H9 (cell line): ENCODE data around the gene GPR137B. TPM values are rescaled to one million over a fixed set of nuclear protein-coding genes. Genes with fewer than 3 reads are reported as not detected.
A peak's percentile ranks its signal among the peaks of the same experiment; 100 is the strongest.

Experiments
- DNase-seq: peaks from one replicate; pipeline ENCODE4 v3.0.0-alpha.2; 2017
- H2AFZ ChIP-seq: one replicate; pipeline ENCODE4 v1.6.1; 2013; ENCODE audit warnings: mild to moderate bottlenecking, low read length, control low read depth, moderate library complexity
- H2AK5ac ChIP-seq: 2 replicates; pipeline ENCODE4 v1.6.1; 2013; ENCODE audit warnings: low read length, control low read depth, mixed read lengths; ENCODE audit not compliant: insufficient read length
- H2BK120ac ChIP-seq: one replicate; pipeline ENCODE4 v1.6.1; 2013; ENCODE audit warnings: low read depth, mild to moderate bottlenecking, low read length, control low read depth, inconsistent platforms; ENCODE audit not compliant: poor library complexity, severe bottlenecking
- H2BK12ac ChIP-seq: 2 replicates; pipeline ENCODE4 v1.6.1; 2013; ENCODE audit warnings: low read length, control low read depth, mixed read lengths, low read depth; ENCODE audit not compliant: insufficient read length
- H2BK15ac ChIP-seq: 2 replicates; pipeline ENCODE4 v1.6.1; 2013; ENCODE audit warnings: low read depth, low read length, control low read depth
- H2BK20ac ChIP-seq: one replicate; pipeline ENCODE4 v1.6.1; 2013; ENCODE audit warnings: low read depth, mild to moderate bottlenecking, low read length, control low read depth, inconsistent platforms; ENCODE audit not compliant: poor library complexity, severe bottlenecking
- H2BK5ac ChIP-seq: 2 replicates; pipeline ENCODE4 v1.6.1; 2013; ENCODE audit warnings: low read length, control low read depth, mixed read lengths; ENCODE audit not compliant: insufficient read length
- H3K14ac ChIP-seq: 2 replicates; pipeline ENCODE4 v1.6.1; 2013; ENCODE audit warnings: low read length, control low read depth; ENCODE audit not compliant: insufficient read depth
- H3K18ac ChIP-seq: 2 replicates; pipeline ENCODE4 v1.6.1; 2013; ENCODE audit warnings: low read depth, mild to moderate bottlenecking, mixed read lengths, low read length, control low read depth; ENCODE audit not compliant: insufficient read length
- H3K23ac ChIP-seq: 2 replicates; pipeline ENCODE4 v1.6.1; 2013; ENCODE audit warnings: low read length, control low read depth, mixed read lengths, low read depth; ENCODE audit not compliant: insufficient read length
- H3K23me2 ChIP-seq: 2 replicates; pipeline ENCODE4 v1.6.1; 2013; ENCODE audit warnings: low read depth, mild to moderate bottlenecking, mixed read lengths, low read length, control low read depth; ENCODE audit not compliant: insufficient read length, poor library complexity, severe bottlenecking
- H3K27ac ChIP-seq: 2 replicates; pipeline ENCODE4 v1.5.1; 2013; ENCODE audit warnings: low read length, control low read depth, mixed read lengths, low read depth; ENCODE audit not compliant: insufficient read length
- H3K27me3 ChIP-seq: 2 replicates; pipeline ENCODE4 v1.6.1; 2013; ENCODE audit warnings: low read length, control low read depth, inconsistent platforms; ENCODE audit not compliant: insufficient read depth
- H3K4ac ChIP-seq: 2 replicates; pipeline ENCODE4 v1.6.1; 2013; ENCODE audit warnings: low read depth, mild to moderate bottlenecking, control low read depth, inconsistent platforms, low read length, moderate library complexity
- H3K4me1 ChIP-seq: 2 replicates; pipeline ENCODE4 v1.6.1; 2013; ENCODE audit warnings: low read length, control low read depth, inconsistent platforms; ENCODE audit not compliant: insufficient read depth
- H3K4me2 ChIP-seq: 2 replicates; pipeline ENCODE4 v1.6.1; 2013; ENCODE audit warnings: low read length, control low read depth, mixed read lengths; ENCODE audit not compliant: insufficient read length, insufficient read depth
- H3K56ac ChIP-seq: 2 replicates; pipeline ENCODE4 v1.6.1; 2013; ENCODE audit warnings: low read depth, mild to moderate bottlenecking, mixed read lengths, low read length, control low read depth; ENCODE audit not compliant: insufficient read length
- H3K79me1 ChIP-seq: 2 replicates; pipeline ENCODE4 v1.6.1; 2013; ENCODE audit warnings: low read depth, mild to moderate bottlenecking, moderate library complexity, low read length, control low read depth, inconsistent platforms; ENCODE audit not compliant: insufficient read depth, poor library complexity, severe bottlenecking
- H3K79me2 ChIP-seq: 2 replicates; pipeline ENCODE4 v1.6.1; 2013; ENCODE audit warnings: low read length, control low read depth, inconsistent platforms; ENCODE audit not compliant: insufficient read depth
- H3K9ac ChIP-seq: 2 replicates; pipeline ENCODE4 v1.6.1; 2013; ENCODE audit warnings: low read length, control low read depth, mixed read lengths; ENCODE audit not compliant: insufficient read length; ENCODE audit errors: extremely low read depth
- H3K9me3 ChIP-seq: one replicate; pipeline ENCODE4 v1.6.1; 2013; ENCODE audit warnings: low read depth, low read length, inconsistent platforms; ENCODE audit not compliant: control insufficient read depth
- H3T11ph ChIP-seq: one replicate; pipeline ENCODE4 v1.6.1; 2013; ENCODE audit warnings: mild to moderate bottlenecking, low read length, control low read depth, inconsistent platforms
- H4K20me1 ChIP-seq: one replicate; pipeline ENCODE4 v1.6.1; 2013; ENCODE audit not compliant: control insufficient read depth, insufficient read length, insufficient read depth
- H4K5ac ChIP-seq: 2 replicates; pipeline ENCODE4 v1.6.1; 2013; ENCODE audit warnings: low read depth, mild to moderate bottlenecking, mixed read lengths, low read length, control low read depth; ENCODE audit not compliant: insufficient read length
- H4K8ac ChIP-seq: replicated peaks from 2 replicates; pipeline ENCODE4 v1.6.1; 2013; ENCODE audit warnings: low read length, control low read depth, mixed read lengths, low read depth; ENCODE audit not compliant: insufficient read length
- H4K91ac ChIP-seq: 2 replicates; pipeline ENCODE4 v1.6.1; 2013; ENCODE audit warnings: low read depth, mild to moderate bottlenecking, moderate library complexity, mixed read lengths, low read length, control low read depth; ENCODE audit not compliant: insufficient read length
- H3K27ac Mint-ChIP-seq, 3 experiments: 2 replicates in 2 of 3; 3 replicates in 1 of 3; pipeline ENCODE4 v1.8.0; 2020 to 2021; ENCODE audit warnings: mixed read lengths in 3 of 3, mild to moderate bottlenecking in 1 of 3, moderate library complexity in 1 of 3
- H3K27me3 Mint-ChIP-seq: 2 replicates; pipeline ENCODE4 v1.8.0; 2021; ENCODE audit warnings: low read depth, mild to moderate bottlenecking, moderate library complexity, mixed read lengths
- H3K36me3 Mint-ChIP-seq, 3 experiments: 2 replicates in 2 of 3; 3 replicates in 1 of 3; pipeline ENCODE4 v1.8.0; 2020 to 2021; ENCODE audit warnings: low read depth in 3 of 3, mixed read lengths in 3 of 3; ENCODE audit not compliant: insufficient read depth in 1 of 3
- H3K4me1 Mint-ChIP-seq, 2 experiments: 2 replicates each; pipeline ENCODE4 v1.8.0; 2020; ENCODE audit warnings: mixed read lengths in 2 of 2
- H3K4me3 Mint-ChIP-seq, 2 experiments: 2 replicates in 1 of 2; 3 replicates in 1 of 2; pipeline ENCODE4 v1.8.0; 2020 to 2021; ENCODE audit warnings: mild to moderate bottlenecking in 2 of 2, mixed read lengths in 2 of 2, moderate library complexity in 1 of 2
- H3K9me3 Mint-ChIP-seq, 2 experiments: 2 replicates in 1 of 2; 3 replicates in 1 of 2; pipeline ENCODE4 v1.8.0; 2020; ENCODE audit warnings: mild to moderate bottlenecking in 2 of 2, mixed read lengths in 2 of 2, moderate library complexity in 1 of 2
- WGBS: extraction: QIAGEN DNeasy Blood & Tissue Kit; methylation state at CpG from one replicate; pipeline ENCODE4 v1.1.7; 2013; ENCODE audit warnings: missing lambda C conversion rate, low lambda C conversion rate, mixed read lengths; ENCODE audit not compliant: insufficient read length; ENCODE audit errors: extremely low coverage; 5-methylcytosine and 5-hydroxymethylcytosine counted together
- total RNA-seq: library from RNA; stranded (reverse); gene quantifications from 2 replicates; pipeline ENCODE4 v1.2.1, GENCODE V29; 2021
- TF ChIP-seq, protein P1 (sequence below): fragments of 200-600 bp; sonication (generic); conservative IDR thresholded peaks from 3 replicates; pipeline ENCODE4 v1.8.0; 2021; ENCODE audit warnings: antibody characterized with exemption, mild to moderate bottlenecking

Gene GPR137B
- total RNA-seq, 1 experiment from 2014 or later: 5.9 TPM

DNA sequence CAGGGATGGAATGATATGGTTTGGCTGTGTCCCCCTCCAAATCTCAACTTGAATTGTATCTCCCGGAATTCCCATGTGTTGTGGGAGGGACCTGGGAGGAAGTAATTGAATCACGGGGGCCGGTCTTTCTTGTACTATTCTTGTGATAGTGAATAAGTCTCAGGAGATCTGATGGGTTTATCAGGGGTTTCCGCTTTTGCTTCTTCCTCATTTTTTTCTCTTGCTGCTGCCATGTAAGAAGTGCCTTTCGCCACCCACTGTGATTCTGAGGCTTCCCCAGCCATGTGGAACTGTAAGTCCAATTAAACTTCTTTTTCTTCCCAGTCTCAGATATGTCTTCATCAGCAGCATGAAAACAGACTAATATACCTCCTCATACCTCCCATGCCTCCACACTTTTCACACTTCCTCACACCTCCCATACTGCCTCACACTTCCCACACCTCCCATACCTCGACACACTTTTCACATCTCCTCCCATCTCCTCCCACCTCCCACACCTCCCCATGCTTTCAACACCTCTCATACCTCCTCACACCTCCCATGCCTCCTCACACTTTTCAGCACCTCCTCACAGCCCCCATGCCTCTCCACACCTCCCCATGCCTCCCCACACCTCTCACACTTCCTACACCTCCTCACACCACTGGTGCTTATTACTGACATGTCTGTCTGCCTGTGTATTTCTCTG lies 21.3 kb downstream of the GPR137B start:
- Histone ChIP-seq H3K4me2 (no peak overlapping the region), H4K5ac (no peak overlapping the region), H3K27me3 (no peaks in the 10 kb centered on the region), H4K20me1 (no peaks in the 10 kb centered on the region), H3K4ac (no peak overlapping the region), H3T11ph (no peak overlapping the region), H4K91ac (no peak overlapping the region), H2BK15ac (no peak overlapping the region), H3K79me2 (no peaks in the 10 kb centered on the region), H2BK120ac (peak overlapping the region; percentile 17), H3K18ac (no peak overlapping the region), H2AFZ (no peak overlapping the region), H3K4me1 (no peaks in the 10 kb centered on the region), H3K56ac (no peak overlapping the region), H2BK5ac (no peak overlapping the region), H3K23ac (no peak overlapping the region), H2BK12ac (no peak overlapping the region), H4K8ac (no peak overlapping the region), H3K14ac (no peak overlapping the region), H3K27ac (no peak overlapping the region), H3K9ac (no peak overlapping the region), H3K79me1 (no peaks in the 10 kb centered on the region), H3K9me3 (no peaks in the 10 kb centered on the region), H2AK5ac (no peak overlapping the region), H3K23me2 (no peaks in the 10 kb centered on the region), H2BK20ac (no peak overlapping the region)
- no peak for DNase-seq
- H3K4me3 Mint-ChIP-seq: no peak overlapping the region; a peak in 2 of 5 replicates
- H3K36me3 Mint-ChIP-seq: peaks cover 26 to 53% (median 33%) of the 10 kb centered on the region in 3 experiments
- WGBS: 100% methylated on average over 1 of the region's 6 CpGs
- H3K4me1 Mint-ChIP-seq: peaks cover 4 to 10% of the 10 kb centered on the region in 2 experiments
- TF ChIP-seq, protein P1, sequence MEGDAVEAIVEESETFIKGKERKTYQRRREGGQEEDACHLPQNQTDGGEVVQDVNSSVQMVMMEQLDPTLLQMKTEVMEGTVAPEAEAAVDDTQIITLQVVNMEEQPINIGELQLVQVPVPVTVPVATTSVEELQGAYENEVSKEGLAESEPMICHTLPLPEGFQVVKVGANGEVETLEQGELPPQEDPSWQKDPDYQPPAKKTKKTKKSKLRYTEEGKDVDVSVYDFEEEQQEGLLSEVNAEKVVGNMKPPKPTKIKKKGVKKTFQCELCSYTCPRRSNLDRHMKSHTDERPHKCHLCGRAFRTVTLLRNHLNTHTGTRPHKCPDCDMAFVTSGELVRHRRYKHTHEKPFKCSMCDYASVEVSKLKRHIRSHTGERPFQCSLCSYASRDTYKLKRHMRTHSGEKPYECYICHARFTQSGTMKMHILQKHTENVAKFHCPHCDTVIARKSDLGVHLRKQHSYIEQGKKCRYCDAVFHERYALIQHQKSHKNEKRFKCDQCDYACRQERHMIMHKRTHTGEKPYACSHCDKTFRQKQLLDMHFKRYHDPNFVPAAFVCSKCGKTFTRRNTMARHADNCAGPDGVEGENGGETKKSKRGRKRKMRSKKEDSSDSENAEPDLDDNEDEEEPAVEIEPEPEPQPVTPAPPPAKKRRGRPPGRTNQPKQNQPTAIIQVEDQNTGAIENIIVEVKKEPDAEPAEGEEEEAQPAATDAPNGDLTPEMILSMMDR: no peak
- no peak overlapping the region for H3K27ac Mint-ChIP-seq
- H3K9me3 Mint-ChIP-seq: peaks cover 25 to 28% of the 10 kb centered on the region in 2 experiments
- peaks cover 3% of the 10 kb centered on the region for H3K27me3 Mint-ChIP-seq
